Retinal pigment epithelial cell (primary cell): Measurements from ENCODE around the gene HOXA2.

Source experiments
- DNase-seq: peaks from one replicate; pipeline ENCODE4 v3.0.0-alpha.2; 2010; ENCODE audit warnings: low read depth
- H3K4me3 ChIP-seq: 2 replicates; pipeline ENCODE4 v1.5.1; 2011; ENCODE audit warnings: mild to moderate bottlenecking, low read length, control low read depth, moderate library complexity
- CTCF ChIP-seq: conservative IDR thresholded peaks from 2 replicates; pipeline ENCODE4 v1.5.1; 2011; ENCODE audit warnings: low read depth, low read length, control low read depth, inconsistent platforms

HOXA2 gene

GRCh38 chr7:27053153-27053552 is 49.3 kb downstream of the HOXA2 start:
- no peak for DNase-seq
- TF ChIP-seq CTCF, result no peak
- H3K4me3 ChIP-seq, result no peak overlapping the region

- no peak for DNase-seq
- TF ChIP-seq CTCF, result no peak
- H3K4me3 ChIP-seq, result no peak overlapping the region
Observed at GRCh38 chr7:27051451-27051850, 51.0 kb downstream of the HOXA2 start.
